Caco-2 (cell line): ENCODE measurements around the gene ZNF319. TPM values are rescaled to one million over a fixed set of nuclear protein-coding genes. Genes with fewer than 3 reads are reported as not detected.

Experiments
- BruUV-seq: library from RNA; stranded (reverse); fragments of 400-500 nt; replicated peaks from 2 replicates; lab custom pipeline; 2021; lab: Mats Ljungman, UMichigan
- CTCF ChIA-PET: fragments of 300-600 bp; sonication (Branson Sonifier 250); formaldehyde crosslinking; loops from one replicate; lab custom pipeline; 2022; ENCODE audit warnings: antibody characterized with exemption; lab: Charles Lee
- POLR2A ChIA-PET: fragments of 300-600 bp; sonication (Branson Sonifier 250); formaldehyde crosslinking; loops from one replicate; lab custom pipeline; 2022; ENCODE audit warnings: antibody characterized with exemption; lab: Charles Lee
- DNase-seq, 2 experiments: peaks; one replicate each; pipeline versions ENCODE4 v3.0.0 to v3.0.0-alpha.2; 2020 to 2022
- H3K27me3 ChIP-seq: replicated peaks from 2 replicates; pipeline ENCODE4 v1.6.0; 2011; ENCODE audit warnings: low read length; ENCODE audit not compliant: control insufficient read depth, insufficient read depth
- H3K36me3 ChIP-seq: 2 replicates; pipeline ENCODE4 v1.5.1; 2011; ENCODE audit warnings: low read length; ENCODE audit not compliant: control insufficient read depth, insufficient read depth
- H3K4me1 ChIP-seq: fragments of 250-450 bp; sonication (Bioruptor Pico); 2 replicates; pipeline ENCODE4 v1.5.1; 2020; ENCODE audit warnings: mild to moderate bottlenecking
- H3K4me3 ChIP-seq: 2 replicates; pipeline ENCODE4 v1.5.1; 2011; ENCODE audit warnings: low read depth, mild to moderate bottlenecking, control low read depth, low read length
- H3K9me3 ChIP-seq: fragments of 250-450 bp; sonication (Bioruptor Pico); 2 replicates; pipeline ENCODE4 v1.5.1; 2020; ENCODE audit warnings: mild to moderate bottlenecking, moderate library complexity
- H3K27ac Mint-ChIP-seq: one replicate; pipeline ENCODE4 v1.8.0; 2022; ENCODE audit warnings: mixed read lengths; ENCODE audit not compliant: unreplicated experiment
- H3K27me3 Mint-ChIP-seq: one replicate; pipeline ENCODE4 v1.8.0; 2022; ENCODE audit warnings: mixed read lengths; ENCODE audit not compliant: insufficient read depth, unreplicated experiment
- H3K36me3 Mint-ChIP-seq: one replicate; pipeline ENCODE4 v1.8.0; 2022; ENCODE audit warnings: mild to moderate bottlenecking, mixed read lengths; ENCODE audit not compliant: insufficient read depth, unreplicated experiment
- H3K4me1 Mint-ChIP-seq: one replicate; pipeline ENCODE4 v1.8.0; 2022; ENCODE audit warnings: low read depth, mixed read lengths; ENCODE audit not compliant: unreplicated experiment
- H3K4me3 Mint-ChIP-seq: one replicate; pipeline ENCODE4 v1.8.0; 2022; ENCODE audit warnings: mild to moderate bottlenecking, moderate library complexity, mixed read lengths; ENCODE audit not compliant: unreplicated experiment
- H3K9me3 Mint-ChIP-seq: one replicate; pipeline ENCODE4 v1.8.0; 2022; ENCODE audit warnings: mixed read lengths; ENCODE audit not compliant: unreplicated experiment
- intact Hi-C: fragments of 100-400 bp; cut with micrococcal nuclease; formaldehyde crosslinking; loops from one replicate; pipeline ENCODE4 v1.10.0; 2022; ENCODE audit not compliant: unreplicated experiment
- total RNA-seq: library from RNA; stranded (reverse); gene quantifications from 2 replicates; pipeline ENCODE4 v1.2.3, GENCODE V29; 2022
- TF ChIP-seq, protein P1 (sequence below), 2 experiments: fragments of 200-600 bp in 1 of 2; IDR thresholded peaks; 1 replicate in 1 of 2; 2 replicates in 1 of 2; pipeline versions ENCODE4 v1.5.1 to v1.8.0; 2011 to 2022; ENCODE audit warnings: antibody characterized with exemption in 1 of 2, control low read depth in 1 of 2, inconsistent platforms in 1 of 2, low read depth in 1 of 2, low read length in 1 of 2, mild to moderate bottlenecking in 1 of 2, moderate library complexity in 1 of 2; ENCODE audit not compliant: insufficient read depth in 1 of 2, severe bottlenecking in 1 of 2, unreplicated experiment in 1 of 2

ZNF319 gene
- total RNA-seq, 1 experiment from 2014 or later, result 16.3 TPM

- BruUV-seq, result no TSS peak
- ChIA-PET CTCF (no interaction called here), POLR2A (no interaction called here)
- no peaks in the 10 kb centered on the region for H3K27me3 ChIP-seq
- Mint-ChIP-seq H3K4me1 (peaks cover 9% of the 10 kb centered on the region), H3K9me3 (no peaks in the 10 kb centered on the region), H3K4me3 (no peak overlapping the region), H3K27me3 (no peaks in the 10 kb centered on the region), H3K36me3 (no peaks in the 10 kb centered on the region), H3K27ac (no peak overlapping the region)
- TF ChIP-seq, protein P1, sequence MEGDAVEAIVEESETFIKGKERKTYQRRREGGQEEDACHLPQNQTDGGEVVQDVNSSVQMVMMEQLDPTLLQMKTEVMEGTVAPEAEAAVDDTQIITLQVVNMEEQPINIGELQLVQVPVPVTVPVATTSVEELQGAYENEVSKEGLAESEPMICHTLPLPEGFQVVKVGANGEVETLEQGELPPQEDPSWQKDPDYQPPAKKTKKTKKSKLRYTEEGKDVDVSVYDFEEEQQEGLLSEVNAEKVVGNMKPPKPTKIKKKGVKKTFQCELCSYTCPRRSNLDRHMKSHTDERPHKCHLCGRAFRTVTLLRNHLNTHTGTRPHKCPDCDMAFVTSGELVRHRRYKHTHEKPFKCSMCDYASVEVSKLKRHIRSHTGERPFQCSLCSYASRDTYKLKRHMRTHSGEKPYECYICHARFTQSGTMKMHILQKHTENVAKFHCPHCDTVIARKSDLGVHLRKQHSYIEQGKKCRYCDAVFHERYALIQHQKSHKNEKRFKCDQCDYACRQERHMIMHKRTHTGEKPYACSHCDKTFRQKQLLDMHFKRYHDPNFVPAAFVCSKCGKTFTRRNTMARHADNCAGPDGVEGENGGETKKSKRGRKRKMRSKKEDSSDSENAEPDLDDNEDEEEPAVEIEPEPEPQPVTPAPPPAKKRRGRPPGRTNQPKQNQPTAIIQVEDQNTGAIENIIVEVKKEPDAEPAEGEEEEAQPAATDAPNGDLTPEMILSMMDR (IDR thresholded peaks at IDR 0.05; ENCODE audit: insufficient read depth in 1 of 2, low read depth in 1 of 2, low read length in 1 of 2, severe bottlenecking in 1 of 2, unreplicated experiment in 1 of 2), result no peak
- intact Hi-C loops, result loop anchor here (5.0 kb wide), 1 partner anchor 187 kb away; no protein-coding TSS in a partner anchor
- H3K9me3 ChIP-seq, result no peaks in the 10 kb centered on the region
- peaks cover 22% of the 10 kb centered on the region for H3K4me1 ChIP-seq
- no peaks in the 10 kb centered on the region for H3K36me3 ChIP-seq
- peak in 1 of 2 experiments; percentile 42 for DNase-seq
- no peak overlapping the region for H3K4me3 ChIP-seq
These were observed 15.8 kb downstream of the ZNF319 start for GRCh38 chr16:57984443-57985203.

DNA sequence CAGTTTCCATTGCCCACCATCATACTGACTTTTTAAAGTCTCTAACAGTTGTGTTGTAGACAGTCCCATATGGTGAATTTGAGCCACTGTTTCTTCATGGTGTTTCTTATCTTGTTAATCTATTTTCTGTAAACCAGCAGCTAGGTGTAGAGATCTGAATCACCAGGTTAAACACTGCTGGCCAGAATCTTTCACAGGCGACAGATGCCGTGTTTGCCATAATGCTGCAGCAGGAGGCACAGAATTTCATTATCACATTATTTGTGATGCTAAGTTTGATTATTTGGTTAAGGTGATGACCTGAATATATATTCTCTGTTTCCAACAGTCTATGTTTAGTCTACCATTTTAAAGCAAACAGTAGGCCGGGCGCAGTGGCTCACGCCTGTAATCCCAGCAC is 18.1 kb downstream of the ZNF319 start:
- Mint-ChIP-seq H3K4me1 (peaks cover 21% of the 10 kb centered on the region), H3K36me3 (no peaks in the 10 kb centered on the region), H3K4me3 (no peak overlapping the region), H3K9me3 (no peaks in the 10 kb centered on the region), H3K27me3 (no peaks in the 10 kb centered on the region), H3K27ac (no peak overlapping the region)
- TF ChIP-seq, protein P1 (IDR thresholded peaks at IDR 0.05; ENCODE audit: insufficient read depth in 1 of 2, low read depth in 1 of 2, low read length in 1 of 2, severe bottlenecking in 1 of 2, unreplicated experiment in 1 of 2), result no peak
- H3K4me1 ChIP-seq, result peaks cover 31% of the 10 kb centered on the region
- ChIA-PET POLR2A (no interaction called here), CTCF (no interaction called here)
- H3K27me3 ChIP-seq, result no peaks in the 10 kb centered on the region
- no peaks in the 10 kb centered on the region for H3K36me3 ChIP-seq
- no peak for DNase-seq
- no TSS peak for BruUV-seq
- H3K4me3 ChIP-seq, result no peak overlapping the region
- intact Hi-C loops, result no loop called here
- H3K9me3 ChIP-seq, result no peaks in the 10 kb centered on the region

GRCh38 chr16:57981636-57982035 is 18.8 kb downstream of the ZNF319 start:
- H3K4me1 Mint-ChIP-seq, result peaks cover 21% of the 10 kb centered on the region
- ChIA-PET POLR2A (no interaction called here), CTCF (no interaction called here)
- BruUV-seq, result no TSS peak
- TF ChIP-seq, protein P1 (IDR thresholded peaks at IDR 0.05; ENCODE audit: insufficient read depth in 1 of 2, low read depth in 1 of 2, low read length in 1 of 2, severe bottlenecking in 1 of 2, unreplicated experiment in 1 of 2), result no peak
- no peaks in the 10 kb centered on the region for H3K27me3 Mint-ChIP-seq
- no peak for DNase-seq
- Histone ChIP-seq H3K36me3 (no peaks in the 10 kb centered on the region), H3K4me1 (peaks cover 23% of the 10 kb centered on the region), H3K4me3 (no peak overlapping the region), H3K27me3 (no peaks in the 10 kb centered on the region), H3K9me3 (no peaks in the 10 kb centered on the region)
- no peaks in the 10 kb centered on the region for H3K9me3 Mint-ChIP-seq
- H3K36me3 Mint-ChIP-seq, result no peaks in the 10 kb centered on the region
- no peak overlapping the region for H3K27ac Mint-ChIP-seq
- intact Hi-C loops, result no loop called here
- no peak overlapping the region for H3K4me3 Mint-ChIP-seq
